ENCODE results near the gene RPAP2.

Gene RPAP2

GRCh38 chr1:92299477-92300150, 755 bp downstream of the RPAP2 start:
- Histone ChIP-seq H3K27ac (peak overlapping the region; percentile 83), H3K27me3 (replicated peaks) (no peaks in the 10 kb centered on the region), H3K36me3 (replicated peaks) (peaks cover 6% of the 10 kb centered on the region), H3K4me3 (ENCODE audit: low read depth, low read length) (peak overlapping the region; percentile 84)
- DNase-seq: no peak
- TF ChIP-seq CTCF (IDR thresholded peaks at IDR 0.05; ENCODE audit: low read depth, low read length, missing control alignments): no peak
- in situ Hi-C loops (cut with HindIII; ENCODE audit: low pct_ligation_motif_present, low sequenced_read_pairs): loop anchor here (10.0 kb wide), 1 partner anchor 305 kb away; no protein-coding TSS in a partner anchor

GRCh38 chr1:92301021-92301420, 2.2 kb downstream of the RPAP2 start:
- peaks cover 12% of the 10 kb centered on the region for H3K36me3 ChIP-seq (replicated peaks)
- no peak overlapping the region for H3K4me3 ChIP-seq (ENCODE audit: low read depth, low read length)
- DNase-seq: no peak
- in situ Hi-C loops (cut with HindIII; ENCODE audit: low pct_ligation_motif_present, low sequenced_read_pairs): no loop called here
- no peak for TF ChIP-seq CTCF (IDR thresholded peaks at IDR 0.05; ENCODE audit: low read depth, low read length, missing control alignments)
- H3K27me3 ChIP-seq (replicated peaks): no peaks in the 10 kb centered on the region
- H3K27ac ChIP-seq: no peak overlapping the region

GRCh38 chr1:92306020-92306419, 7.2 kb downstream of the RPAP2 start:
- Histone ChIP-seq H3K4me3 (ENCODE audit: low read depth, low read length) (no peak overlapping the region), H3K27ac (no peak overlapping the region), H3K27me3 (replicated peaks) (no peaks in the 10 kb centered on the region), H3K36me3 (replicated peaks) (peaks cover 13% of the 10 kb centered on the region)
- no peak for TF ChIP-seq CTCF (IDR thresholded peaks at IDR 0.05; ENCODE audit: low read depth, low read length, missing control alignments)
- in situ Hi-C loops (cut with HindIII; ENCODE audit: low pct_ligation_motif_present, low sequenced_read_pairs): no loop called here
- no peak for DNase-seq

- in situ Hi-C loops (cut with HindIII; ENCODE audit: low pct_ligation_motif_present, low sequenced_read_pairs): no loop called here
- Histone ChIP-seq H3K4me3 (ENCODE audit: low read depth, low read length) (no peak overlapping the region), H3K36me3 (replicated peaks) (peaks cover 17% of the 10 kb centered on the region), H3K27ac (no peak overlapping the region), H3K27me3 (replicated peaks) (no peaks in the 10 kb centered on the region)
- no peak for DNase-seq
- TF ChIP-seq CTCF (IDR thresholded peaks at IDR 0.05; ENCODE audit: low read depth, low read length, missing control alignments): no peak
Observed at GRCh38 chr1:92307980-92308379, 9.1 kb downstream of the RPAP2 start.

GRCh38 chr1:92310185-92310597, 11.3 kb downstream of the RPAP2 start:
- no peak for DNase-seq
- Histone ChIP-seq H3K36me3 (replicated peaks) (peaks cover 10% of the 10 kb centered on the region), H3K27ac (no peak overlapping the region), H3K4me3 (ENCODE audit: low read depth, low read length) (no peak overlapping the region), H3K27me3 (replicated peaks) (no peaks in the 10 kb centered on the region)
- in situ Hi-C loops (cut with HindIII; ENCODE audit: low pct_ligation_motif_present, low sequenced_read_pairs): no loop called here
- peak; percentile 32 for TF ChIP-seq CTCF (IDR thresholded peaks at IDR 0.05; ENCODE audit: low read depth, low read length, missing control alignments)

- Histone ChIP-seq H3K4me3 (ENCODE audit: low read depth, low read length) (no peak overlapping the region), H3K27me3 (replicated peaks) (no peaks in the 10 kb centered on the region), H3K27ac (no peak overlapping the region), H3K36me3 (replicated peaks) (peaks cover 4% of the 10 kb centered on the region)
- TF ChIP-seq CTCF (IDR thresholded peaks at IDR 0.05; ENCODE audit: low read depth, low read length, missing control alignments): no peak
- in situ Hi-C loops (cut with HindIII; ENCODE audit: low pct_ligation_motif_present, low sequenced_read_pairs): no loop called here
- no peak for DNase-seq
Observed at GRCh38 chr1:92314024-92314423, 15.2 kb downstream of the RPAP2 start.

Measured in brain microvascular endothelial cell (primary cell).